Mammary epithelial cell (primary cell): ENCODE measurements around the gene MFSD1.

Experiments
- CTCF ChIP-seq, 2 donors: IDR thresholded peaks in 1 of 2; conservative IDR thresholded peaks in 1 of 2; 2 replicates each; pipeline ENCODE4 v1.5.1; 2011 to 2012; ENCODE audit warnings: inconsistent platforms in 2 of 2, low read length in 2 of 2, mild to moderate bottlenecking in 2 of 2, control low read depth in 1 of 2, low read depth in 1 of 2; ENCODE audit not compliant: insufficient read depth in 1 of 2; ENCODE audit errors: extremely low read depth in 1 of 2
- EZH2 ChIP-seq: IDR thresholded peaks from 2 replicates; pipeline ENCODE4 v1.6.1; 2012; ENCODE audit warnings: low read length, inconsistent platforms, borderline replicate concordance

DNA sequence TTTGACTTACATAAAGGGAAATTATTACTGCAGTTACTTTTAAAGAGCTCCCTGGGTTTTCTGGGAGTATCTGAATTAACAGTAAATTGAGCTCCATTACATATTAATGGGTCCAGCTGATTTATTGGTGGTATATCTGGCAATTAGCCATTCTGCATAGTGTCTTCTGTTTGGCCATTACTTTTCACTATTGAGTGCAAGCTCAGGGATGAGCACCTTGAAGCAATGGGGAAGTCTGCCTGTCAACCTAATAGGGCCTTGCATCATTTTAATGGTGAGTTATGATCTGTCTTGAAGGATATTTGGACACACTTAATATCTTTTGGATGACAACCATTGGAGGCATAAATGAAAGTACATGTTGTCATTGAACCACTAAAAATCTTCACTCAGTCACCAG lies 73.8 kb downstream of the MFSD1 start:
- TF ChIP-seq EZH2: no peak
- no peak for TF ChIP-seq CTCF (conservative IDR thresholded peaks at IDR 0.05 in 1 of 2, IDR thresholded peaks at IDR 0.05 in 1 of 2; ENCODE audit: extremely low read depth in 1 of 2, insufficient read depth in 1 of 2, low read depth in 1 of 2, low read length in 2 of 2)
